GM12864 (cell line): Measurements from ENCODE around the gene MGAT5.

ENCODE experiments used
- DNase-seq: peaks from one replicate; pipeline ENCODE4 v3.0.0-alpha.2; 2011; ENCODE audit warnings: low read depth
- H3K4me3 ChIP-seq: 2 replicates; pipeline ENCODE4 v1.5.1; 2011; ENCODE audit warnings: mild to moderate bottlenecking, low read depth, low read length, control low read depth
- CTCF ChIP-seq: IDR thresholded peaks from 2 replicates; pipeline ENCODE4 v1.5.1; 2011; ENCODE audit warnings: low read depth, mild to moderate bottlenecking, moderate library complexity, low read length, control low read depth, inconsistent platforms; ENCODE audit errors: missing control alignments

Gene MGAT5

GRCh38 chr2:134490559-134490958, 236.7 kb downstream of the MGAT5 start:
- TF ChIP-seq CTCF: no peak
- no peak for DNase-seq
- H3K4me3 ChIP-seq: no peak overlapping the region

- no peak overlapping the region for H3K4me3 ChIP-seq
- TF ChIP-seq CTCF: no peak
- no peak for DNase-seq
Measured at GRCh38 chr2:134491022-134491421, 237.2 kb downstream of the MGAT5 start.

GRCh38 chr2:134491771-134492441, 238.0 kb downstream of the MGAT5 start:
- DNase-seq: no peak
- no peak overlapping the region for H3K4me3 ChIP-seq
- TF ChIP-seq CTCF: no peak

GRCh38 chr2:134493797-134494196, 239.9 kb downstream of the MGAT5 start:
- no peak overlapping the region for H3K4me3 ChIP-seq
- no peak for DNase-seq
- TF ChIP-seq CTCF: no peak

- H3K4me3 ChIP-seq: no peak overlapping the region
- no peak for DNase-seq
- TF ChIP-seq CTCF: no peak
Measured at GRCh38 chr2:134498654-134499053, 244.8 kb downstream of the MGAT5 start.

GRCh38 chr2:134499307-134499926, 245.5 kb downstream of the MGAT5 start:
- DNase-seq: no peak
- no peak for TF ChIP-seq CTCF
- no peak overlapping the region for H3K4me3 ChIP-seq
